Stimulated activated naive B cell treated with anti-CD40 and anti-IgM and Interleukin-4, amounts not matched to agents 10 μg/mL and 1 μg/mL and 100 μg/mL, for 72 hours (primary cell): Measurements from ENCODE around the gene SGMS2.

Source experiments
- ATAC-seq, 2 donors: fragments of 150-1000 bp; cut with Tn5 transposase; replicated peaks; 2 replicates each; pipeline ENCODE4 v1.10.0; 2021; ENCODE audit warnings: moderate library complexity in 1 of 2
- DNase-seq: peaks from one replicate; pipeline ENCODE4 v3.0.0; 2021
- H3K27ac Mint-ChIP-seq: one replicate; pipeline ENCODE4 v1.8.0; 2022; ENCODE audit warnings: mild to moderate bottlenecking, mixed read lengths
- H3K27me3 Mint-ChIP-seq, 2 donors: one replicate each; pipeline ENCODE4 v1.8.0; 2022; ENCODE audit warnings: mixed read lengths in 2 of 2
- H3K36me3 Mint-ChIP-seq, 2 donors: one replicate each; pipeline ENCODE4 v1.8.0; 2022; ENCODE audit warnings: mixed read lengths in 2 of 2, mild to moderate bottlenecking in 1 of 2
- H3K4me1 Mint-ChIP-seq, 2 donors: one replicate each; pipeline ENCODE4 v1.8.0; 2022; ENCODE audit warnings: mixed read lengths in 2 of 2, mild to moderate bottlenecking in 1 of 2
- H3K4me3 Mint-ChIP-seq, 2 donors: one replicate each; pipeline ENCODE4 v1.8.0; 2022; ENCODE audit warnings: mild to moderate bottlenecking in 2 of 2, mixed read lengths in 2 of 2, moderate library complexity in 1 of 2
- H3K9me3 Mint-ChIP-seq, 2 donors: one replicate each; pipeline ENCODE4 v1.8.0; 2022; ENCODE audit warnings: mixed read lengths in 2 of 2, mild to moderate bottlenecking in 1 of 2

The SGMS2 gene

DNA sequence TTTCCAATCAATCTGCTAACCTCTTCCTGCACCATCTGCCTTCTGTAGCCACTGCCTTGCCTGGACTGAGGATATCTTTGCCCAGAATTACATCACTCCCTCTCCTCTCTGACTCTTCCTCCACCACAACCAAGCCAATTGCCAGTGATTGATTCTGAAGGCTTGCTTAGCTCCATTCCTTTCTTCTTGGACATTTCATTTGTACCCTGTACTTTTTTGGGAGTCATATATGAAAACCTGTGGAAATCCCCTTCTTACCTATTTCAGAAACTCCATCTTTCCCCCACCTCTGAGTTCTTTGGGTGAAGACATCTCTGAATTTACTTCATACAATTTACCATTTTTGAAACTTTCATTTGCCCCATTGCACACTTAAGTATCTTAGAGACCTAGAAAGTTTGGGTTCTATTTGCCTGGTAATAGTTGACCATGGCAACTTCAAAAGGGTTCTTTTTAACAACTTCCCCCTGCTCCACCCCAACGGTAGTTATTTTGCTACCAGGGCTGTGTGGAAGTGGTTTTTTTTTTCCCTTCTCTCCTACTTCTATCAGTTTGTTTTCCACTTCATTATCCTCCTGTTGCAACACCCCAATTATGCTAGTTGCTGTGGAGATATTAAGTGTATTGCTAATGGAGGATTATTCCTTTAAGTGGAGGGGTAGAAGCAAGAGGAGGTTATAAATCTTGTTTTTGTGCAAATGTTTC lies 14.3 kb downstream of the SGMS2 start:
- ATAC-seq (peak in 1 of 2 donors; percentile 10), DNase-seq (no peak)
- Mint-ChIP-seq H3K9me3 (no peaks in the 10 kb centered on the region), H3K36me3 (no peaks in the 10 kb centered on the region), H3K27ac (no peak overlapping the region), H3K27me3 (peaks cover 8 to 9% of the 10 kb centered on the region in 2 donors), H3K4me1 (no peaks in the 10 kb centered on the region), H3K4me3 (no peak overlapping the region)

DNA sequence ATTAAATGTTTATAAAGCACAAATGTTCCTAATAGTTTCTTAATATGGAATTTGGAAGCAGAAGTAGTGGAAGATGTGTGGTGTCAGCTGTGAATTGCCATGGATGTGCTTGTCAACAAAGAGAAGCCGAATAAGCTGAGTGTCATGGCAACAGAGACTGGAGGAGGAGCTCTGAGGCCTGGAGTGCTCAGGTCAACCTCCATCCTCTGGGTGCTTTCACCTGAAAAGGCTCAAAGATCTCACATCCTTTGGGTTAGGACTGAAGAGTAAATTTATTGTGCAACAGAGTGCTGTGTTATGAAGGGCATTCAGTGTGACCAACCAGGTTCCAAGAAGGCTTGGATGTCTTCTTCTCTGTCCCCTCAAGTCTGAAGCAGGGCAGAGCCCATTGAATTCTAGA lies 18.7 kb downstream of the SGMS2 start:
- DNase-seq = no peak
- Mint-ChIP-seq H3K27me3 (peaks cover 9 to 10% of the 10 kb centered on the region in 2 donors), H3K4me3 (no peak overlapping the region), H3K4me1 (no peaks in the 10 kb centered on the region), H3K36me3 (no peaks in the 10 kb centered on the region), H3K9me3 (peaks cover 0 to 2% of the 10 kb centered on the region in 2 donors), H3K27ac (no peak overlapping the region)
- ATAC-seq = no peak

DNA sequence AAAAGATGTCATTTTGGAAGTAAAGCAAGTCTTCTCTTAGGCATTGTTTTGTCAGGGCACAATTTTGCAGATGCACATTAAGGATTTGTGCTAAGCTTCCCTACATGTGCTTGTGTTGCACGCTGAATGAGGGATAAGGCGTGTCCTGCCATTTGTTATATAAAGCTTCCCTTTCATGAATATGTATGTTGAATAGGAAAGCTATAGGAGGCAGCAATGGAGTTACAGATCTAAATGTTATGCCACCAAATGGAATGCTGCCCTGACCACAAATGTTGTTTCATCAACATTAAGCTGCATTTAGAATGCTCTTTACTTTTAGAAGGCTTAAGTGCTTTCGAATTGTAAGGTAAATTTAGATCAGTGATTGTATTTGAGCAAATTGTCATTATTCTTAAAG lies 20.9 kb downstream of the SGMS2 start:
- no peak for DNase-seq
- Mint-ChIP-seq H3K27me3 (peaks cover 9 to 12% of the 10 kb centered on the region in 2 donors), H3K4me3 (no peak overlapping the region), H3K9me3 (peaks cover 0 to 2% of the 10 kb centered on the region in 2 donors), H3K27ac (no peak overlapping the region), H3K4me1 (no peaks in the 10 kb centered on the region), H3K36me3 (no peaks in the 10 kb centered on the region)
- ATAC-seq = no peak

DNA sequence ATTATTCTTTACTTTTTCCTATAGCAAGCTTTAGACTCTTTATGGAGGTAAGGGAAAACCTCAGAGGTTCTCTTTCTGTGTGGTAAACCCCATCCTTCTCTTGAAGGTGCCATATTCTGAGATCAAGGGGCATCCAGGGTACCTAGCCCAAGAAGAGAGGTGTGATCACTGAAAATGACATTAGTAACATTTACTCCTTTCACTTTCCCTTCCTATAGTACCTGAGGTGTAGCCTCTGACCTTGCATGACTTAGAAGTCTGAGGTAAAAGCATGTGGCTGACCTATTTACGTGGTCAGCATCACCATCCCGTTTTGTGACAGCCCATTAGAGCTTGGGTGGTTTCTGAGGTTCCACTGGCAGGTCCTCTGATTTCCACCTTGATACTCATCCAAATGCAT lies 25.7 kb downstream of the SGMS2 start:
- no peaks in the 10 kb centered on the region for H3K36me3 Mint-ChIP-seq
- ATAC-seq = no peak

DNA sequence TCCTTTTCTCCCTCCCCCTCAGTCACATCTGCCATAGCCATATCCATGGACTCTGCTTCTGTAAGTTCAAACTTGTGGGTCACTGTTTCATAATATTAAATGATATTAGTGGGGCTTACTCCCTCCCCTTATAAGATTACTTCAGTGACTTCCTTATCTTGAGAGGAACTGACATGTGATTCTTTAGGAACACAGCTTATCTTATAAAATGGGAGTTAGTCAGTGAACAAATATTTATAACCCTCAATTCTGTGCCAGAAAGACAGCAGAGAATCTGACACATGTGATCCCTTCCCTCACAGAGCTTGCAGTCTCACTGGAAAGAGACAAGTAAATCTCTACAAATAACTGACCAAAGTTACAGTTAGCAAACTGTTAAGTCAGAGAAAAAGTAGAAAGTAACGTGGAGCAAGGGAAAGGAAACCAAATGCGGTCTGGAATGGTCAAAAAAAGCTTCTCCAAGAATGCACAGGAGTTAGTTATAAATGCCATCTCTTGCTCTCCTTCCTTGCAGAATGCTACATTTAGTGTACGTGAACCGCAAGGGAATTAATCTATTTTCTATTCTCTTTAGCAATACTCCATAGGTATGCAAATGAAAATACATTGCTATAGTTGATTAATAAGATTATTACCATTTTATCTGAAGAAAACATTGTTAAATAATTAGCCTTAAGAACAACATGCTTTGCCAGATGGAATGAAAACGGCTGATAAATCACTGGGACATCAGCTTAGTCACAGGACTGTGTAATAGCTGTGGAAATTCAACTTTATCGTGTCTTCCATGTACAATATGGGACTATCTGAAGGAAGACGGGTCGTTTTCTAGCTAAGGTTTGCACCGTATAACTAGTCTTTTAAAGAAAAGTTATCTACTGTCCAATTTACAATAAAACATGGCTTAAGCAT lies 29.0 kb downstream of the SGMS2 start:
- Mint-ChIP-seq H3K4me1 (no peaks in the 10 kb centered on the region), H3K27me3 (peaks cover 28 to 30% of the 10 kb centered on the region in 2 donors), H3K36me3 (no peaks in the 10 kb centered on the region), H3K27ac (no peak overlapping the region), H3K4me3 (no peak overlapping the region), H3K9me3 (no peaks in the 10 kb centered on the region)
- ATAC-seq (no peak), DNase-seq (no peak)

More for the DNA sequence above, 25.7 kb downstream of the SGMS2 start:
- Mint-ChIP-seq H3K27me3 (peaks cover 8 to 15% of the 10 kb centered on the region in 2 donors), H3K4me3 (no peak overlapping the region), H3K9me3 (peaks cover 0 to 2% of the 10 kb centered on the region in 2 donors), H3K27ac (no peak overlapping the region), H3K4me1 (no peaks in the 10 kb centered on the region)
- no peak for DNase-seq

DNA sequence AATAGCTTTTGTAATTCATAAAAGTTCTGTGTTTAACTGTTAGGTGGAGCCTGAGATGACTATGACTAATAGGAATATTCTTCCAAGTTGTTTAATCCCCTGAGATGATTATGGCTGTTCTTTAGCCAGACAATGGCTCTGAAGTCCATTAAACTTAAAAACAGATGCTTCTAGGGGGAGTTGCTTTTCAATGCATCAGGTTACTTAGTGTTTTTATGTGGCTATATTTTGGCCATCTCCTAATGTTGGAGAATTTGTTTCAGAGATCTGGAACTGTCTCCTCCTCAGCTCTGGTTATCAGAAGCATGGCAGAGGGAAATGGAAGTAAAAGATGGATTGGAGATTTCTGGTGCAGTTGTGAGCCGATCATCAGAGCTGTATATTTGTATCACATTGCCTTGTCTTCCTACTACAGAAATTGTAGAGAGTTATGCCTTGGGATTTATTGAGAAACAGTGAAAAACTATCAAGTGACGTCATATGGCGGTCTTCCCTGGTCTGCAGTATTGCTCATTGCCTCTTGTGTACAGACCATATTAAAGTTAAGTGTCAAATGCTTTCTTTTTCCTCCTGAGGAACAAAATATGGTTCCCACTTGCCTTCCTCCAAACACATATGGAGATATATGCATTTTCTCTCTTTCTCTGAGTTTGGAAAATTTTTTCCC lies 29.8 kb downstream of the SGMS2 start:
- Mint-ChIP-seq H3K36me3 (no peaks in the 10 kb centered on the region), H3K9me3 (no peaks in the 10 kb centered on the region), H3K27ac (no peak overlapping the region), H3K4me3 (no peak overlapping the region), H3K4me1 (no peaks in the 10 kb centered on the region), H3K27me3 (peaks cover 28 to 32% of the 10 kb centered on the region in 2 donors)
- no peak for ATAC-seq
- DNase-seq = no peak

DNA sequence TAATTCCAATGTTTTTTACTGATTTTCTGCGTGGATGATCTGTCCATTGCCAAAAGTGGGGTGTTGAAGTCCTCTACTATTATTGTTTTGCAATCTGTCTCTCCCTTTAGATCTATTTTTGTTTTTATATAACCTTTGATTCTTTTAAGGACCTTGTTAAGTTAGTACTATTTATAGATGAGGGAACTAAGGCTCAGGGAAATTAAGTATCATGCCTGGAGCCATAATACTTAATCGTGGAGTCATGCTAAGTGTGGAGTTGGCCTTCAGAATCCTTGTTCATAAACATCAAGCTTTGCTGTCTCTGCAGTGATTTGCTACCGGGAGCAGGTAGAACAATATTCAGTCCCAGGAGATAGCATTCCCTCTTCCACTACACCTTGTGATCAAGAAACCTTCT lies 31.0 kb downstream of the SGMS2 start:
- ATAC-seq (no peak), DNase-seq (no peak)
- no peaks in the 10 kb centered on the region for H3K4me1 Mint-ChIP-seq
- no peaks in the 10 kb centered on the region for H3K36me3 Mint-ChIP-seq
- H3K27me3 Mint-ChIP-seq = peaks cover 25 to 33% of the 10 kb centered on the region in 2 donors
- no peak overlapping the region for H3K27ac Mint-ChIP-seq
- H3K4me3 Mint-ChIP-seq = no peak overlapping the region
- H3K9me3 Mint-ChIP-seq = no peaks in the 10 kb centered on the region

DNA sequence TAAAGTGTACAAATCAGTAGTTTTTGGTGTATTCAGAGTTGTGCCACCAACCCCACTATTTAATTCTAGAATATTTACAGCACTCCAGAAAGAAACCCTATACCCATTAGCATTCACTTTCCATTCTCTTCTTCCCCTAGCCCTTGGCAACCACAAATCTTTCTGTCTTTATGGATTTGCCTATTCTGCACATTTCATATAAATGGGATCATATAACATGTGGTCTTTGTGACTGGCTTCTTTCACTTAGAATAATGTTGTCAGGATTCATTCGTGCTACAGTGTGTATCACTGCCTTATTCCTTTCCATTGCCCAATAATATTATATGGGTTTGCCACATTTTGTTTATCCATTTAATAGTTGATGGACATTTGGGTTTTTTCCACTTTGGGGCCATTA lies 32.2 kb downstream of the SGMS2 start:
- ATAC-seq (no peak), DNase-seq (no peak)
- no peaks in the 10 kb centered on the region for H3K36me3 Mint-ChIP-seq
- no peak overlapping the region for H3K4me3 Mint-ChIP-seq
- no peaks in the 10 kb centered on the region for H3K9me3 Mint-ChIP-seq
- H3K27me3 Mint-ChIP-seq = peaks cover 28 to 30% of the 10 kb centered on the region in 2 donors
- no peaks in the 10 kb centered on the region for H3K4me1 Mint-ChIP-seq
- H3K27ac Mint-ChIP-seq = no peak overlapping the region

DNA sequence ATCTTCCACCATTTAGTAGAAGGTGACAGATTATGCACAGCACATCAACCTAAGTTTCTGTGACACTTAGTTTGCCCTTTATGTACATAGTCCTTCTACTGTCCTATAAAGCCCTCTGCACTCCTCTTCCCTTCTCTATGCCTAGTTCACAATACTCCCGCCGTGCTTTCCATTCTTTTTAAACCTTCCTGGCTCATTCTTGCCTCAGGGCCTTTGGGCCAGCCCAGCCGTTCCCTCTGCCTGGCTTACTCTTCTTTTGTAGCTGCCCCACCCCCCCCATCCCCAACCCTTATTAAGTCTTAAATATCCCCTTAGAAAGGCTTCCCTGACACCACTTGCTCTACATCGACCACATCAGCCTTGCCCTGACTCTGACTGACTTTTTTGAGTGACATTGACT lies 33.0 kb downstream of the SGMS2 start:
- no peaks in the 10 kb centered on the region for H3K4me1 Mint-ChIP-seq
- H3K36me3 Mint-ChIP-seq = no peaks in the 10 kb centered on the region
- DNase-seq (no peak), ATAC-seq (no peak)
- no peak overlapping the region for H3K27ac Mint-ChIP-seq
- no peaks in the 10 kb centered on the region for H3K9me3 Mint-ChIP-seq
- H3K4me3 Mint-ChIP-seq = no peak overlapping the region
- peaks cover 28 to 30% of the 10 kb centered on the region in 2 donors for H3K27me3 Mint-ChIP-seq

DNA sequence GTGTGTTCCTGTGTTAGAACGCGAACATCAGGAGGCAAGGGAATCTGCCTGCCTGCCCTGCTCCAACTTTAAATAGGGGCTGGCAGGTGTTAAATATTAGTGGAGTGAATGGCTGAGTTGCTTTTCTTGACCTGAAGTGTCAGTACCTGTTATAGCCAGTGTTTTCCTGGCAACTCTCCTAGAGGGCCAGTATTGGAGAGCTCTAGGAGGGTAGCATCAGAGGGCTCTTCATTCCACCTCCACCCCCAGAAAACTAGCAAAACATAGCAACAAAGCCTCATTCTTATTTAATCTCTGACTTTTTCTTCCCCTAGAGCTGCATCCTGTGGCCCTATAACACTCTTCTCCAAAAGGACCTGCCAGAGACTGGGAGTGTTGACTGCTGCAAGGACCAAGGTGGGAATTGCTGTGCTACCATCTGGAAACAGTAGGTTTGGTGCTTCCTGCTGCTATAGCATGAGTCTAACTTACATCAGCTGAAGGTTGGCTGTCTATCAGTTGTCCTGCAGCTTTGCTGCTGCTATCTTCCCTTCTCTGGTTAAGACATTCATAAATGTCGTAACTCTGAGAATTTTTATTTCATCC lies 33.5 kb downstream of the SGMS2 start:
- H3K36me3 Mint-ChIP-seq = no peaks in the 10 kb centered on the region
- no peaks in the 10 kb centered on the region for H3K4me1 Mint-ChIP-seq
- peaks cover 30 to 31% of the 10 kb centered on the region in 2 donors for H3K27me3 Mint-ChIP-seq
- no peak overlapping the region for H3K4me3 Mint-ChIP-seq
- H3K27ac Mint-ChIP-seq = no peak overlapping the region
- ATAC-seq (no peak), DNase-seq (no peak)
- H3K9me3 Mint-ChIP-seq = no peaks in the 10 kb centered on the region

DNA sequence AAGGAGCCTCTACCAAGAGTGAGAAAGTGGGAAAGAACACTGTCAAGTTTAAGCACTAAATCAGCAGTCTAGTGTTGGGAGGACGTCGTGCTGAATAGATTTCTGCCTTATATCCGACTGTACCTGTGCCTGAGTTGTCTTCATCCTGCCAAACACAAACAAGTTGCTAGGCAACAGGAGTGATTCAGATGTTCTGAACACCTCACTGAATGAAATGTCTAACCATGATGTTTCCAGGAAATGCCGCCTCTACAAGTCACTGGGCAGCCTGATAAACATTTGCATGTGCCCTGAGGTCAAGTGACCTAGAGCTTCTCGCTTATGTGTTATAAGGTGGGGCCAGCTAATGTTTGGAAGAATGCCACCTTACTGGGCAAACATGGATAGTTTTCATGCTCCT lies 37.9 kb downstream of the SGMS2 start:
- Mint-ChIP-seq H3K9me3 (no peaks in the 10 kb centered on the region), H3K36me3 (no peaks in the 10 kb centered on the region), H3K27ac (no peak overlapping the region), H3K4me1 (no peaks in the 10 kb centered on the region), H3K27me3 (peaks cover 15 to 18% of the 10 kb centered on the region in 2 donors), H3K4me3 (no peak overlapping the region)
- DNase-seq (no peak), ATAC-seq (peak in 1 of 2 donors; percentile 23)

DNA sequence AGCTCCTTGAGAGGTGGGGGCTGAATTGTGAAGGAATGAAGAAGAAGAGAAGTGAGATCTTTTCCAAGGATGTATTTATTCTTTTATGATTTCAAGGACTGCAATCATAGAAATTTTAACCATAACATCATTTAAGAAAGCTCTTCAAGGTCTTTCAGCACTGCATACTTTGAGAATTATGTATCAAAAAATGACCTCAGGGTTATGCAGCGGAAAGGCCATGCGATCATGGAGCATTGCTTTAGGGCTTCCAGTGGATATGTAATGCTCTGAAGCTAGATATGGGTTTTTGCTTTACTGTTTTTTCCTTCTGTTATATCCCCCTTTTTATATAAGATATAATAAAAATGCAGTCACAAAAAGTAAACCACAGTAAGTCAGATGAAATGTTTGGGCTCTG lies 38.7 kb downstream of the SGMS2 start:
- Mint-ChIP-seq H3K4me1 (no peaks in the 10 kb centered on the region), H3K27me3 (peaks cover 7 to 11% of the 10 kb centered on the region in 2 donors)
- ATAC-seq = no peak

DNA sequence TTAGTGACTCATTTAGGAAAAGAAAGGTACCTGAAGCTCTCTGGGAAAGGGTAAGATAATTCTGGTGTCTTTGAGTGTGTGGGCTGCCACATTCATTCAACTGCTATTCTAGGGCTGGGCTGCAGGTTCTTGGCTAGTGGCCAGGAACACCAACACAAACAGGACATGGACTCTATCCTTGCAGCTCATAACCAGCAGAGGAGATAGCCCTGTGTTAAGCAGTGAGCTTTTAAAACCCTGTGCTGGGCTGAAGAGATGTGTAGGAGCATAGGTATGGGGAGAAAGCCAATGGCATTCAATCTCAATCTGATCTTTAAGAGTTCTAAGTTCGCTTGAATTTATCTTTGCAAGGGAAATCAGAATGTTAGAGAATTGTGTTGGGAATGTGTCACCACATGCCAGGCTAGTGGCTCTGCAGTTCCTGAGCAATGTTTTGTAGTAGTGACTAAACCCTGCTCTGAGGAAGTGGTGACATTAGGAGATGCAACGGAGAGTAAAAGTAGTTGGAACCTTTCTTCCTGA lies 39.2 kb downstream of the SGMS2 start:
- no peaks in the 10 kb centered on the region for H3K4me1 Mint-ChIP-seq

More for the DNA sequence above, 38.7 kb downstream of the SGMS2 start:
- Mint-ChIP-seq H3K36me3 (no peaks in the 10 kb centered on the region), H3K4me3 (no peak overlapping the region), H3K9me3 (no peaks in the 10 kb centered on the region), H3K27ac (no peak overlapping the region)
- no peak for DNase-seq

DNA sequence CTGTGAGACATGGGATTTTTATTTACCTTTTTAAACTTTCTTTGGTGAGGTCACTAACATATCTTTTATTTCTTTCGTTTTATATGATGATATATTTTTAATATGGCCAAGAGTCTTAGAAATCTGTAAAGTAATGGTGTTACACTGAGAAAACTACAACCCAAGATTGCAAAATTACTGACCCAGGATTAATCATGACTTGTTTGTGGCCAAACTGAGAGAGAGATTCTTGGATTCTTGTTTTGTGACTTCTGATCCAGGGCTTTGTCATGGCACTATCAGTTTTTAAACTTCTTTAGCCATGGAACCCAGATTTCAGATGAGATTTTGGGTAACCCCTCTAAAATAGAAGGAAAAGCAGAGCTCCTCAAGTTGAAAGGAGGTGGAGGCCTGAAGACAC lies 42.0 kb downstream of the SGMS2 start:
- no peak overlapping the region for H3K27ac Mint-ChIP-seq
- DNase-seq (no peak), ATAC-seq (no peak)
- H3K9me3 Mint-ChIP-seq = no peaks in the 10 kb centered on the region
- no peak overlapping the region for H3K4me3 Mint-ChIP-seq
- no peaks in the 10 kb centered on the region for H3K36me3 Mint-ChIP-seq
- H3K27me3 Mint-ChIP-seq = peaks cover 0 to 3% of the 10 kb centered on the region in 2 donors
- H3K4me1 Mint-ChIP-seq = no peaks in the 10 kb centered on the region

More for the DNA sequence above, 39.2 kb downstream of the SGMS2 start:
- no peaks in the 10 kb centered on the region for H3K36me3 Mint-ChIP-seq
- DNase-seq = no peak
- no peak overlapping the region for H3K27ac Mint-ChIP-seq
- H3K9me3 Mint-ChIP-seq = no peaks in the 10 kb centered on the region
- H3K4me3 Mint-ChIP-seq = no peak overlapping the region
- ATAC-seq = peak in 1 of 2 donors; percentile 36
- H3K27me3 Mint-ChIP-seq = peaks cover 4 to 7% of the 10 kb centered on the region in 2 donors
